ENCODE measurements around the gene PTGER4.

DNA sequence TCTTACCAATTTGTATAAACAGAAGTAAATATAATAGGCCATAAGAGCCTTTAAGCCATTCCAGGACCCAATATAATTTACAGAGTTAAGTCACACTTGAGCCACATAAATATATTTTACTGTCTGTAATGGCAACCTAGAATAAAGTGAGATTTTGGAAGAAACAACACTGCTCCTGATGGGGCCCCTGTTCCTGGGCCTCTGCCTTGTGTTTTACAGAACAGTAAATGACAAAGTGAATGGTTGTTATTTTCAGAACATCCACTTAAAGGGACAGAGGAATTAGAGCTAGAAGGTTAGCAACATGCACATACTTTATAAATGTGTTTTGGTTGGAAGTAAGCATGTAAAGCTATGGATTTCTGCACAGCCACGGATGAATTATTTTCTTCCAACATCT, 3.6 kb downstream of the PTGER4 start:
- TF ChIP-seq, protein P1, sequence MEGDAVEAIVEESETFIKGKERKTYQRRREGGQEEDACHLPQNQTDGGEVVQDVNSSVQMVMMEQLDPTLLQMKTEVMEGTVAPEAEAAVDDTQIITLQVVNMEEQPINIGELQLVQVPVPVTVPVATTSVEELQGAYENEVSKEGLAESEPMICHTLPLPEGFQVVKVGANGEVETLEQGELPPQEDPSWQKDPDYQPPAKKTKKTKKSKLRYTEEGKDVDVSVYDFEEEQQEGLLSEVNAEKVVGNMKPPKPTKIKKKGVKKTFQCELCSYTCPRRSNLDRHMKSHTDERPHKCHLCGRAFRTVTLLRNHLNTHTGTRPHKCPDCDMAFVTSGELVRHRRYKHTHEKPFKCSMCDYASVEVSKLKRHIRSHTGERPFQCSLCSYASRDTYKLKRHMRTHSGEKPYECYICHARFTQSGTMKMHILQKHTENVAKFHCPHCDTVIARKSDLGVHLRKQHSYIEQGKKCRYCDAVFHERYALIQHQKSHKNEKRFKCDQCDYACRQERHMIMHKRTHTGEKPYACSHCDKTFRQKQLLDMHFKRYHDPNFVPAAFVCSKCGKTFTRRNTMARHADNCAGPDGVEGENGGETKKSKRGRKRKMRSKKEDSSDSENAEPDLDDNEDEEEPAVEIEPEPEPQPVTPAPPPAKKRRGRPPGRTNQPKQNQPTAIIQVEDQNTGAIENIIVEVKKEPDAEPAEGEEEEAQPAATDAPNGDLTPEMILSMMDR (IDR thresholded peaks at IDR 0.05): no peak
- no peak for TF ChIP-seq POLR2A (IDR thresholded peaks at IDR 0.05)
- TF ChIP-seq EP300 (IDR thresholded peaks at IDR 0.05): no peak
